GM19468 (cell line): ENCODE results near the gene ADARB1.

Experiments used
- ATAC-seq: cut with Tn5 transposase; IDR thresholded peaks from one replicate; pipeline ENCODE4 v1.9.1; 2021; ENCODE audit warnings: mild to moderate bottlenecking, moderate library complexity, moderate number of reproducible peaks; ENCODE audit not compliant: unreplicated experiment; ENCODE audit errors: extremely low read depth

Gene ADARB1

GRCh38 chr21:45256021-45256911 is 181.9 kb downstream of the ADARB1 start:
- ATAC-seq: no peak

- ATAC-seq: no peak
These were observed 182.7 kb downstream of the ADARB1 start for GRCh38 chr21:45256912-45257672.

GRCh38 chr21:45257673-45258341 is 183.4 kb downstream of the ADARB1 start:
- ATAC-seq: no peak

- ATAC-seq: no peak
These were observed 184.1 kb downstream of the ADARB1 start for GRCh38 chr21:45258466-45258865.

- no peak for ATAC-seq
These were observed 184.9 kb downstream of the ADARB1 start for GRCh38 chr21:45259206-45259840.

GRCh38 chr21:45260191-45260825 is 185.9 kb downstream of the ADARB1 start:
- ATAC-seq: no peak

- ATAC-seq: no peak
These were observed 186.7 kb downstream of the ADARB1 start for GRCh38 chr21:45261093-45261492.

- ATAC-seq: no peak
These were observed 187.7 kb downstream of the ADARB1 start for GRCh38 chr21:45262041-45262581.

GRCh38 chr21:45262616-45263015 is 188.2 kb downstream of the ADARB1 start:
- no peak for ATAC-seq

- no peak for ATAC-seq
These were observed 189.2 kb downstream of the ADARB1 start for GRCh38 chr21:45263534-45263933.

GRCh38 chr21:45264146-45264911 is 189.9 kb downstream of the ADARB1 start:
- no peak for ATAC-seq

- ATAC-seq: no peak
These were observed 190.6 kb downstream of the ADARB1 start for GRCh38 chr21:45264912-45265515.

GRCh38 chr21:45265721-45266517 is 191.5 kb downstream of the ADARB1 start:
- no peak for ATAC-seq

GRCh38 chr21:45266518-45267389 is 192.4 kb downstream of the ADARB1 start:
- ATAC-seq: no peak

- no peak for ATAC-seq
These were observed 193.0 kb downstream of the ADARB1 start for GRCh38 chr21:45267390-45267760.

- ATAC-seq: no peak
These were observed 195.5 kb downstream of the ADARB1 start for GRCh38 chr21:45269861-45270260.

- no peak for ATAC-seq
These were observed 196.0 kb downstream of the ADARB1 start for GRCh38 chr21:45270306-45270821.
